GM18511 (cell line): Measurements from ENCODE around the gene USP22.

Experiments used
- ATAC-seq: cut with Tn5 transposase; IDR thresholded peaks from one replicate; pipeline ENCODE4 v1.9.1; 2021; ENCODE audit warnings: mild to moderate bottlenecking, moderate library complexity; ENCODE audit not compliant: unreplicated experiment

USP22 gene

DNA sequence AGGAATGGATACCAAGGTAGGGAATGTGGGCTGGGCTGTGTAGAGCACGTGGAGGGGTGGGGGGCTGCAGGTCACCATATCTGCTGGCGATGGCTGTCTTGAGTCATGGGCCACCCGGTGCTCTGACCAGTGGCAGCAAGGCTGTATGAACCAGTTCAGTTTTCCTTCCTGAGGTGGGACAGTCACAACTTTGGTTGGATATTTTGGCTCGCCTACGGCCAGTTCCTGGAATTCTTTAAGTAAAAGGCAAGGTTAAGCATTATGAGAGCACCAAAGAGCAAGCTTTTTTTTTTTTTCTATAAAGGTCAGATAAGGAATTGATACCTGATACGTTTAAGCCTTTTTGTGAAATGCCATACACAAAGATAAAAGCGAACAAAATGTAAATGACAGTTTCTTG lies 81.9 kb downstream of the USP22 start:
- ATAC-seq = no peak

DNA sequence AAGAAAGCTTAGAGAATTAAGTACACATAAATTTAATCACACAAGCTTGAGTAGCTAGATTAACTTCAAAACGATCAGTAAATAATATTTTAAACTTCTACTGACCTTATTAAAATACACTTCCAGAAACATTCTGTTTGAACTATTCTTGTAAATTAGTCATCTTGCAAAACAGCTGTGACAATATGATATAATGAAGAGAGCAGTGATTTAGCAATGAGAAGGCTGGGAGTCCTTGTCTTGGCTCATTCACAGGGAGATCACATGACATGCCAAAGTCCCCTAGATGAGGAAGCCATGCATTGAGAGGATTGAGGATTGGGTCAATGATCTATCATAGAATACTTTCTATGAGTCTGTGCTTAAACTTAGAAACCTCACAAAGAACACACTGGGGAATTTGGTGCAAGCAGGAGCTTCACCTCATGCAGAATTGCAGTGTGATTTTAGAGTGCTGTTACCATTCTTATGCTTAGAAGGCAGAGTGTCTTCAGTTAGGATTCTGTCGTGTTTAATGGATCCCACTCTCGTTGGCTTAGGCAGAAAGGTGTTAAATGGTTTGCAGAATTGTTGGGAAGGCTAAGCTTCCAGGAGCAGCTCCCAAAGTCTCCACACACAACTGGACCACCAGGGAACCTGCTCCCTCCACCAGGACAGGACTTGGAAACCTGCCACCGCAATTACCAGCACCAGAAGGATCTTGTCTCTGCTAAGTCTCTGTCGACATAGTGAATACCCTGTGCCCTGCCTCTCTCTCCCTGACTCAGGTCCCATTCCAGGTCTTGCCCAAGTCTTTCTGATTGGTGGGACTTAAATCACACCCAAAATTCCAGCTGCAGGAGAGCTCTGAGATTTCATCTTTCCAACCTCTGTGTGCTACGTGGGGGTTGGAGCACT lies 87.1 kb downstream of the USP22 start:
- ATAC-seq = no peak

DNA sequence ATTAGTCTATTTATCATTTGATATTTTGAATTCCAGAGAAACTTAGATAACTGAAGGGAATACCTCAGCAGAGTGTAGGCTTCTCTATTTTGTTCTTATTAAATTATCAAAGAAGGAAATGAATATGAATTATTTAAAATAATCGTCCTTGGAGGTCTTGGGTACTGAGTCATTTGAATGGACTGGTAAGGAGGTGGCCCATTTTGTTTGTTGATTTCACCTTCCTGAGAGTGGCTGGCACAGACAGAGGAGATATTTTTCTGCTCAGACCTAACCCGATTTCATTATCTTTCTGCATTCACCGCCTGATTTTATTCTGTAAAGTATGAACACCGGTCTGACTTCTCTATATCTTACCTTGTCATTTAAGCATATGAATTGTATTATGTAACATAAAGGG lies 88.0 kb downstream of the USP22 start:
- no peak for ATAC-seq

DNA sequence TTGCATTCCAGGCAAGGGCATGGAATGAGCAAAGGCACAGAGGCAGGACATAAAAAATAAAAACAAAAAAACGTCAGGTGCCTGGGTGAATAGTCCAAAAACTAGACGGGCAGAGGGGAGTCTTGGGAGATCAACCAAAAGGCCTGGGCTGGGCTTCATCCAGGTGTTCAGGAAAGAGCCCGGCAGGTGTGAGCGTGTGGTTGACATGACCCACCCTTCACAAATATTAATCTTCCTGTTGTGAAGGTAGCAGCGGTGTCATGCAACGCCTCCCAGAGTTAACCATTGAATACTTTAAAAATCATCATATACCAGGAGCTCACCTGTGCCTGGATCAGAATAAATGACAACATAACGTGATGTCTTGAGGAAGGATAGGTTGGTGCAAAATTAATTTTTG lies 90.6 kb downstream of the USP22 start:
- ATAC-seq = no peak
